OCI-LY7 (cell line): ENCODE data around the gene MICAL3. TPM values are rescaled to one million over a fixed set of nuclear protein-coding genes. Genes with fewer than 3 reads are reported as not detected.
"Not testable (repeated sequence)": the region's sequence is repeated elsewhere in the genome, so short reads cannot be mapped to it uniquely, and the experiment has no call there.

Source experiments
- BruUV-seq: library from RNA; stranded (reverse); fragments of 400-500 nt; replicated peaks from 2 replicates; lab custom pipeline; 2021; lab: Mats Ljungman, UMichigan
- CTCF ChIA-PET: fragments of 300-600 bp; sonication (Branson Sonifier 250); formaldehyde crosslinking; loops from one replicate; lab custom pipeline; 2022; ENCODE audit warnings: antibody characterized with exemption; ENCODE audit not compliant: unreplicated experiment; lab: Charles Lee
- POLR2A ChIA-PET: fragments of 300-600 bp; sonication (Branson Sonifier 250); formaldehyde crosslinking; loops from one replicate; lab custom pipeline; 2022; ENCODE audit warnings: antibody characterized with exemption; lab: Charles Lee
- DNase-seq: peaks from one replicate; pipeline ENCODE4 v3.0.0-alpha.2; 2015; ENCODE audit warnings: low spot score
- H2AFZ ChIP-seq: fragments of 200-600 bp; sonication (generic), shearing (Covaris generic); 2 replicates; pipeline ENCODE4 v1.6.1; 2014; ENCODE audit warnings: mild to moderate bottlenecking, antibody characterized with exemption, low read length, moderate library complexity
- H3K27ac ChIP-seq: fragments of 200-600 bp; sonication (generic); 2 replicates; pipeline ENCODE4 v1.5.1; 2014; ENCODE audit warnings: mixed run types, low read depth, mild to moderate bottlenecking, moderate library complexity, low read length, inconsistent platforms; ENCODE audit not compliant: poor library complexity, severe bottlenecking
- H3K36me3 ChIP-seq: fragments of 200-600 bp; sonication (generic); 2 replicates; pipeline ENCODE4 v1.6.1; 2014; ENCODE audit warnings: mild to moderate bottlenecking, antibody characterized with exemption, low read length, moderate library complexity, mixed read lengths; ENCODE audit not compliant: insufficient read depth
- H3K4me1 ChIP-seq: fragments of 200-600 bp; sonication (generic); 2 replicates; pipeline ENCODE4 v1.5.1; 2014; ENCODE audit warnings: mild to moderate bottlenecking, low read length; ENCODE audit not compliant: insufficient read depth, poor library complexity, severe bottlenecking
- H3K4me2 ChIP-seq: fragments of 200-600 bp; sonication (generic); 2 replicates; pipeline ENCODE4 v1.6.1; 2014; ENCODE audit warnings: mild to moderate bottlenecking, low read length
- H3K4me3 ChIP-seq: fragments of 200-600 bp; sonication (generic); 2 replicates; pipeline ENCODE4 v1.5.1; 2014; ENCODE audit warnings: mild to moderate bottlenecking, low read depth, low read length; ENCODE audit not compliant: poor library complexity, severe bottlenecking
- H3K79me2 ChIP-seq: fragments of 200-600 bp; sonication (generic); 2 replicates; pipeline ENCODE4 v1.6.1; 2016; ENCODE audit warnings: low read depth, mild to moderate bottlenecking, low read length, moderate library complexity, mixed read lengths; ENCODE audit not compliant: insufficient read depth
- H3K9me2 ChIP-seq: fragments of 200-600 bp; sonication (generic); 2 replicates; pipeline ENCODE4 v1.6.1; 2016; ENCODE audit warnings: mild to moderate bottlenecking, low read length, mixed read lengths; ENCODE audit not compliant: insufficient read depth
- H3K9me3 ChIP-seq: fragments of 200-600 bp; sonication (generic); 2 replicates; pipeline ENCODE4 v1.6.1; 2014; ENCODE audit warnings: mild to moderate bottlenecking, mixed run types, low read length, mixed read lengths
- H4K20me1 ChIP-seq: fragments of 200-600 bp; sonication (generic); 2 replicates; pipeline ENCODE4 v1.6.1; 2014; ENCODE audit warnings: mild to moderate bottlenecking, antibody characterized with exemption, low read length, moderate library complexity, mixed read lengths; ENCODE audit not compliant: insufficient read depth
- EZH2phosphoT487 ChIP-seq: fragments of 200-600 bp; sonication (generic); IDR thresholded peaks from 2 replicates; pipeline ENCODE4 v1.6.1; 2018; ENCODE audit warnings: low read depth, borderline replicate concordance, mild to moderate bottlenecking, mixed run types, antibody characterized with exemption, low read length, moderate library complexity, mixed read lengths
- intact Hi-C: fragments of 100-400 bp; cut with micrococcal nuclease; formaldehyde crosslinking; loops from one replicate; pipeline ENCODE4 v1.10.0; 2022; ENCODE audit not compliant: unreplicated experiment
- total RNA-seq, 2 experiments: library from RNA; depleted of rRNA in 1 of 2; stranded (reverse); fragments of >200 nt in 1 of 2; shearing (Covaris generic) in 1 of 2; gene quantifications; 2 replicates each; pipeline ENCODE4 v1.2.3, GENCODE V29; 2014 to 2022
- TF ChIP-seq, protein P1 (sequence below): fragments of 200-600 bp; sonication (generic); conservative IDR thresholded peaks from 2 replicates; pipeline ENCODE4 v1.5.1; 2014; ENCODE audit warnings: mild to moderate bottlenecking, antibody characterized with exemption, low read length, moderate library complexity, mixed read lengths

Gene MICAL3
- total RNA-seq, 2 experiments from 2014 or later, result 80.9 to 210 TPM

GRCh38 chr22:17938484-17938924, 85.9 kb downstream of the MICAL3 start:
- CTCF ChIA-PET, result interaction anchor here (0.6 kb wide), 1 partner anchor 126 kb away, joined by 3 read pairs; no protein-coding TSS in a partner anchor
- H3K27ac ChIP-seq, result no peak overlapping the region
- POLR2A ChIA-PET, result no interaction called here

DNA sequence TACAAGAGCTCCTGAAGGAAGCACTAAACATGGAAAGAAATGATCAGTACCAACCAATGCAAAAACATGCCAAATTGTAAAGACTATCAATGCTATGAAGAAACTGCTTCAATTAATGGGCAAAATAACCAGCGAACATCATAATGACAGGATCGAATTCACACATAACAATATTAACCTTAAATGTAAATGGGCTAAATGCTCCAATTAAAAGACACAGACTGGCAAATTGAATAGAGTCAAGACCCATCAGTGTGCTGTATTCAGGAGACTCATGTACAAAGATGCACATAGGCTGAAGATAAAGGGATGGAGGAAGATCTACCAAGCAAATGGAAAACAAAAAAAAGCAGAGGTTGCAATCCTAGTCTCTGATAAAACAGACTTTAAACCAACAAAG, 91.9 kb downstream of the MICAL3 start:
- not testable (repeated sequence) for BruUV-seq

More at GRCh38 chr22:17938484-17938924, 85.9 kb downstream of the MICAL3 start:
- DNase-seq, result no peak
- Histone ChIP-seq H3K4me1 (peaks cover 43% of the 10 kb centered on the region), H4K20me1 (peaks cover 24% of the 10 kb centered on the region), H3K4me3 (no peak overlapping the region), H3K9me3 (no peaks in the 10 kb centered on the region), H2AFZ (no peak overlapping the region), H3K9me2 (no peaks in the 10 kb centered on the region), H3K36me3 (peaks cover 60% of the 10 kb centered on the region), H3K4me2 (no peak overlapping the region), H3K79me2 (peaks cover 91% of the 10 kb centered on the region)
- TF ChIP-seq, protein P1, sequence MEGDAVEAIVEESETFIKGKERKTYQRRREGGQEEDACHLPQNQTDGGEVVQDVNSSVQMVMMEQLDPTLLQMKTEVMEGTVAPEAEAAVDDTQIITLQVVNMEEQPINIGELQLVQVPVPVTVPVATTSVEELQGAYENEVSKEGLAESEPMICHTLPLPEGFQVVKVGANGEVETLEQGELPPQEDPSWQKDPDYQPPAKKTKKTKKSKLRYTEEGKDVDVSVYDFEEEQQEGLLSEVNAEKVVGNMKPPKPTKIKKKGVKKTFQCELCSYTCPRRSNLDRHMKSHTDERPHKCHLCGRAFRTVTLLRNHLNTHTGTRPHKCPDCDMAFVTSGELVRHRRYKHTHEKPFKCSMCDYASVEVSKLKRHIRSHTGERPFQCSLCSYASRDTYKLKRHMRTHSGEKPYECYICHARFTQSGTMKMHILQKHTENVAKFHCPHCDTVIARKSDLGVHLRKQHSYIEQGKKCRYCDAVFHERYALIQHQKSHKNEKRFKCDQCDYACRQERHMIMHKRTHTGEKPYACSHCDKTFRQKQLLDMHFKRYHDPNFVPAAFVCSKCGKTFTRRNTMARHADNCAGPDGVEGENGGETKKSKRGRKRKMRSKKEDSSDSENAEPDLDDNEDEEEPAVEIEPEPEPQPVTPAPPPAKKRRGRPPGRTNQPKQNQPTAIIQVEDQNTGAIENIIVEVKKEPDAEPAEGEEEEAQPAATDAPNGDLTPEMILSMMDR, result no peak
- no peak for TF ChIP-seq EZH2phosphoT487
- no TSS peak for BruUV-seq
- intact Hi-C loops, result no loop called here

GRCh38 chr22:17931400-17931825, 92.9 kb downstream of the MICAL3 start:
- peaks cover 16% of the 10 kb centered on the region for H3K36me3 ChIP-seq
- DNase-seq, result no peak
- H3K9me2 ChIP-seq, result no peaks in the 10 kb centered on the region
- no peak overlapping the region for H3K4me2 ChIP-seq
- peaks cover 17% of the 10 kb centered on the region for H3K4me1 ChIP-seq
- H3K79me2 ChIP-seq, result peaks cover 90% of the 10 kb centered on the region
- H4K20me1 ChIP-seq, result peaks cover 28% of the 10 kb centered on the region
- H2AFZ ChIP-seq, result no peak overlapping the region
- no peaks in the 10 kb centered on the region for H3K9me3 ChIP-seq
- H3K4me3 ChIP-seq, result no peak overlapping the region
- no TSS peak for BruUV-seq
- TF ChIP-seq EZH2phosphoT487, result no peak
- TF ChIP-seq, protein P1, result no peak
- no peak overlapping the region for H3K27ac ChIP-seq
- POLR2A ChIA-PET, result no interaction called here
- intact Hi-C loops, result no loop called here
- CTCF ChIA-PET, result no interaction called here

More for the DNA sequence above, 91.9 kb downstream of the MICAL3 start:
- H3K9me3 ChIP-seq, H3K9me2 ChIP-seq, POLR2A ChIA-PET, H2AFZ ChIP-seq, H3K4me2 ChIP-seq, CTCF ChIA-PET, intact Hi-C loops, H3K27ac ChIP-seq, DNase-seq, H3K4me3 ChIP-seq: not testable (repeated sequence)
- Histone ChIP-seq H4K20me1 (peaks cover 21% of the 10 kb centered on the region), H3K36me3 (peaks cover 24% of the 10 kb centered on the region), H3K79me2 (peaks cover 90% of the 10 kb centered on the region), H3K4me1 (peaks cover 17% of the 10 kb centered on the region)
